Frontal cortex (tissue), 4 donors: ENCODE results near the gene PSMA2. TPM values are rescaled to one million over a fixed set of nuclear protein-coding genes. Genes with fewer than 3 reads are reported as not detected.

Experiments
- DNase-seq, 2 donors: peaks; one replicate each; pipeline ENCODE4 v3.0.0; 2012; ENCODE audit warnings: low spot score in 2 of 2
- FAIRE-seq: peaks from 2 replicates; lab custom pipeline; 2012; peaks lifted over from hg19 to GRCh38; lab: Jason Lieb, UNC
- total RNA-seq: library from RNA; depleted of rRNA; stranded (reverse); fragments of >200 nt; gene quantifications from one replicate; pipeline ENCODE4 v1.2.3, GENCODE V29; 2014
- donor health status: control.
- donor health status: control.
- donor health status: control.

PSMA2 gene
- total RNA-seq, 1 donor from 2014 or later: 57.9 TPM

DNA sequence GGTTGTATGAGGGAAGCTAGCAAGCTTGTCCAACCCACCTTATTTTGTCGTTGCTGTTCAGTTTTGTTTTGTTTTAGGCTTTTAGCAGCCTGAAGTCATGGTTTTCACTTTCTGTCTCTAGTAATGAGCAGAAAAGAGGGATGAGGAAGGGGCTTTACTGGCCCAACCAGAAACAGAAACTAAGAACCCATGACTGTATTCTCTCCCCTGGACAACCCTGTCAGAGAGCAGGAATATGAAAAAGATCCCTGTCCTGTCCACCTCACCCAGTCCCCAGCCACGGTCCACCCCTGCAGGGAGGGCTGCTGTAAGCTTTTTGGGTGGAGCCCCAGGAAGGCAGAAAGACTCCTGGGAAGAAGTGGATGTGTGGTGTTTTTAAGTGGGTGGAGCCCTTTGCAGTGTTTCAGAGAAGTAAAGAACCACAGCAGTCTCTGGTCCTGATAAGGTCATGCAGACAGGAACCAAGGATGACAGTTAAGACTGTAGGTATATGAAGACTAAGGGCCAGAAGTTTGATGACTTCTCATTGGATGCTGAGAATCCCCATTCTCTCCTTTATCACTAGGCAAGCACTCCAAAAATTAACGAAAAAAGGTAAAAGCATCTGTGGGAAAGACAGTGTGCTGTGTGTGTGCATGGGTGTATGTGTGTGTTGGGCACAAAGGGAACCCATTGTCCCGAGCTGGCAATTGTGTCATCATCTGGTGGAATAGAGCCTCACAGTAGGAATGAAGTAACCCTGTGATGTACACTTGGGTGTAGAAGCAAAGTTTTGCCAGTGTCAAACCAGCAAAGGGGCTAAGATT lies 14.1 kb upstream of the PSMA2 start:
- FAIRE-seq (no peak), DNase-seq (no peak)

DNA sequence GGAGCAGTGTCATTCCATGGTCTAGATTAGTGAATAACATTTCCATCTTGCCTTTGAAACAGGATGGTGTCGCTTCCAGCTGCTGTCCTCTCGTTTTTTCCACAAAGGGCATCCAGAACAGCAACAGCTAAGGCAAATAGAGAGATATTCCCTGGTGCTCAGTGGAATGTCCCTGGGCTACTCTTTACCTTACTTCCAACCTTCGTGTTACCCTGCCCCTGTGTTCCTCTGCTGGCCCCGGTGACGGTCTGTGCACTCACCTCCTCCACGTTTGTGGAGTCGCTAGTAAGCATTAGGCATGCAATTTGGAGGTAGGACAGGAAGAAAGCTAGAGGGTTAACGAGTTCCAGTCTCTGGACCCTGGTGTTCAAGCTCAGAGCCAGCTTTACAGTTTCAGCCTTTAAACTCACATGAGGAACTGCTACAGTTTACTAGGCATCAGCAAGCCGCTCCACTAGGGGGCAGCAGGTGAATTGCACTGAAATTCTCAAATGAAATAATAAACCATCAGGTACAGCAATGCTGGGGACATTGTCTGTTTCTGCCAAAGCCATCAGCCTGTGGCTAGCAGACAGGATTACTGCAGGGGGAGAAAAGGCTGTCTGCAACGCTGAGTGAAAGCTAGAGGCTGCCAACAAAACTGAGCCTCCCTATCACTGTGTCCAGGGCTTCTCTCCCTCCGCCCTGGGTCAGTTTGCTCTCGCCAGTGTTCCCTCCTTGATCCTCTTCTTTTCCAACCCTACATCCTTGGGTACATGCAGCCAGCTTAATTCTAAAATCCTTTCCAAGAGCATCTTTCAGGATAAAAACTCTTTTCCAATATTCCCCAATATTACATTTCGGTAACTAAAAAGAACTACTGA lies 9.2 kb upstream of the PSMA2 start:
- DNase-seq (peak in 1 of 2 donors; percentile 56), FAIRE-seq (no peak)

DNA sequence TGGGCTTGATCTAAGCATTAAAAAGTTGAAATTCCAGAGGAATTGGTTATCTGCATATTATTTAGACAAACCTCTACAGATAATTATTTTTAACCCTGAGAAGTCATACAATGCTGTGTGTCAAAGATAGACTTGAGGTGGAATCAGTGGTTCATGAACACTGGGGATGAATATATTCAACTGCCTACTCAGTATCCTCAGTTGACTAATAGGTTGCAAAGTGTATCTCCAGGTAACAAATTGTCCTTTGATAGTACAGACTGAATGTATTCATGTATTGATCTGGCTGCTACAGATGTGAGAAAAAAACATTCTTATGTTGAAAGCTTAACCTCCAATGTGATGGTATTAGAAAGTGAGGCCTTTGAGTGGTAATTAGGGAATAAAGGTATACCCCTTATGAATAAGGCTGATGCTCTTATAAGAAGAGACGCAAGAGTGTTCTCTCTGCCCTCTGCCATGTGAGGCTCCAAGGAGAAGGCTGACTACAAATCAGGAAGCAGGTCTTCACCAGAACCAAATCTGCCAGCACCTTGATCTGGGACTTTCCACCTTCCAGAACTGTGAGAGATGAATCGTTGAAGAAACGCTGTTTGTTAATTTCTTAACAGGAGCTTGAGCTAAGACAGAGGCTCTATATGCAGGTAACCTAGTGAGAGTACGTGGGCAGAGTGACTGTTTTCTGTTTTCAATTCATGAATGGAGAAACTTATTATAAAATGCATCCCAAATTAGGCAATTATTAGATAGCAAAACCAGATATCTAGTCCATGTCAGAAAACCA lies 7.7 kb upstream of the PSMA2 start:
- FAIRE-seq (no peak), DNase-seq (no peak)

DNA sequence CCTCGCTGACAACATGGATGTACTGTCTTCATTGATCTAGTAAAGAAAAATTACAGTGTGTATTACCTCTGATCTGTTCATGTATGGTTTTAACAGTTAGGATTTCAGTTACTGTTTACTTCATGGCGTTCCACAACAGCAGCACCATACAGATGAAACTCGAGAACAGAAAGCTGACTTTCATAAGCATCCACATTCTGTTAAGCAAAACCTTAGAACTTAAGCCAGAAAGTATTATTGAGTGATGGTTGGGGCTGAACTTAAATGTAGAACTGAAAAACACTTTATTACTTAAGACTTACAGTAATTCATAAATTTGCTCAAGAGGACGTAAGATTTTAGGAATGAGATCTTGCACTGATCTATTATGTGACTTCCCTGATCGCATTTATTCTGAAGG lies 3.9 kb upstream of the PSMA2 start:
- FAIRE-seq: no peak

DNA sequence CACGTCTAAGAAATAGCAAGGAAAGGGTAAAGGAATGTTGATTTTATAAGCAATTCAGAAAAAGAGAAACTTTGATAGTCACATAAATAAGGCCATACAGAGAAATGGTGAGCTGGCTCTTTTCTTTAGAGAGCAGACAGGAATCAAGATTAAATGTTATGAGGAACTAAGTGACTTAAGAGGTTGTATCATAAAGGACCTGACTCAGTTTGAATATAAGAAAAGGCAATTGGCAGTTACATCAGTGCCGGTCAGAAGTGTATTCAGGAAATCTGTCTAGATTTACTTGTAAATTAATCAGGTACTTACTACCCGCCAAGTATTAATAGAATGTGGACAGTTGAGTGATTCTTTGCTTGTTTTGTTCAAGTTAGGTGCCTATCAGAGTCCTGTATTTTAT lies 2.3 kb upstream of the PSMA2 start:
- no peak for FAIRE-seq
- no peak for DNase-seq

More for the DNA sequence above, 3.9 kb upstream of the PSMA2 start:
- DNase-seq: no peak

DNA sequence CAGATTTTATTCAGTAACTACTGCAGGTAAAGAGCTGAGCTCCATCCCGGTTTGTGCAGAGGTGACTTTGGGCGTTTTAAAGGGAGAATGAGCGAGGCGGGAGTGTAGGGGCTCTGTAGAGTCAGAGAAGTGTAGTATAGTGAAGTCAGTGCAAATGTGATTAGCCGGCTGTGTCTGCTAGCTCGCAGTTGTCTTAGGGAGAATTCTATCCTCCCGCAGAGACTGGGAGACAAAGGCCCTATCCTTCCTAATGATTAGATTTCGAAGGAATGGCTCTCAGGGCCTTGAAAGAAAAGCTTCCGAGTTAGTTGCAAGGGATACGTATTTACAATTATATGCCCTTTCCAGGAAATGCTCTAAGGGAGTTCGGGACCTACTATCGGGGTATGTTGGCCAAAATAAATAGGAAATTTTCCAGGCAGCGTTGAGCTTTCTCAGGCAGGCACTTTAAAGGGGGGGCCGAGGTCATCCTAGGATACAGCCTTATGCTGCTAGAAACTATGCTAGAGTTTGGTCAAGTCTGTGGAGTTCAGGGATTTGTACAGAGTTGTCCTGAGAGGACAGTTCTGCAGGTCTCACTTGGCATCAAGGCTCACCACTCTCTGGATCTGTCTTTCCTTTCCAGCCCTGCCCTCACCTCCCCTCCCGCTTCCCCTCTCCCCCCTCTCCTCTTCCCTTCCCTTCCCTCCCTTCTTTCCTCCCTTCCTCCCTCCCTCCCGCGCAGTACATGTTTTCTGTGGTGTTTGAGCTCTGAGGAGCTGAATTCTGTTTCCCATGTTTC lies 1.0 kb upstream of the PSMA2 start:
- DNase-seq (no peak), FAIRE-seq (no peak)

DNA sequence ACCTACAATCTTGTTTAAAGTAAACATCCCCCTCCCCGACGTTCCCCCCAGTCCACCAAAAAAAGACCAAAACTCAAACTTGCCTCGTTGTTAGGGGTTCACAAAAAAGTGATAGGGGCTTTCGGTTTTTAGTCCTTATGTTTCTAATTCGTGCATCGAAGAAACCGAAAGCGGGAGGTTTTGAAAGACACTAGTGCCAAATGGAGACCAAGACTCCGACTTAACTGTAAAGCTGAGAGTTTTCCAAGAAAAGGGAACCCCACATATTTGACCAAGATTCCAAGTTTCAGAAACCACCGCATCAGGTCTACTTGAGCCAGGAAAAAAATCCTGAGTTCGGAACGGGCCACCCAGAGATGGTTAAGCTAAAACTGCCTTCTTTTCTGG lies 534 bp downstream of the PSMA2 start:
- FAIRE-seq: no peak
- DNase-seq: no peak

DNA sequence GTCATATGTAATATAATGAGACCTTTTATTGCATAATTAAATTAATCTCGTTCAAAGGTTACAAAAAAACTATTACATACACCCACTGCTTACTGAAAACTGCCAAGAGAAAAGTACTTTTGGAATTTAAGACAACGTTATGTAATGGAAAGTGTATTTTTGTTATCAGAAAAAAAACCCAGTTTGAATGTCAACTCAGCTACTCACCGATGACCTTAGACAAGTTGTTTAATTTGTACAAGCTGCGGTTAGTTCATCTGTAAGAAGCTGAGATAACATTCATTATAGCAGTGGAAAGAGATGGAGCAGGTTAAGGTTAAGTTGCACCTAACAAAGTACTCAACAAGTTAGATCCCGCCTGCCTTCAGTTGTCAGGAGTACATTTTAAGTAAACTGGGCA lies 1.1 kb downstream of the PSMA2 start:
- FAIRE-seq (no peak), DNase-seq (no peak)

DNA sequence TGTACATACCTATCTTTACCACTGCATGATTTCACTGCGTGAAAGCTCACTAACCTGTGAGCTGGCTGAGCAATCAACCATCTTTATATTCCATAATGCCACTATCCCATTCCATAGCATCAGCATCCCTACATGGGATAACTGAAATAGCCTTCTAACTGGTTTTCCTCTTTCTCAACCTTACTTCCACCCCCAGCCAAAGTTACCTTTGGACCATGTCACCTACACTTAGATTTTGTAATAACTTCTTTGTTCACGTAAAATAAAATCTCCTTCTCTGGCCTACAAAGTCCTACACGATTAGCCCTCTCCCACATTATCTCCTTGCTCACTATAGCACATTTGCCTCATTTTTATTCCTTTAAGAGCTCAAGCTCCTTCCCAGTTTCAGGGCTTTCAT lies 2.5 kb downstream of the PSMA2 start:
- DNase-seq: no peak
- no peak for FAIRE-seq

DNA sequence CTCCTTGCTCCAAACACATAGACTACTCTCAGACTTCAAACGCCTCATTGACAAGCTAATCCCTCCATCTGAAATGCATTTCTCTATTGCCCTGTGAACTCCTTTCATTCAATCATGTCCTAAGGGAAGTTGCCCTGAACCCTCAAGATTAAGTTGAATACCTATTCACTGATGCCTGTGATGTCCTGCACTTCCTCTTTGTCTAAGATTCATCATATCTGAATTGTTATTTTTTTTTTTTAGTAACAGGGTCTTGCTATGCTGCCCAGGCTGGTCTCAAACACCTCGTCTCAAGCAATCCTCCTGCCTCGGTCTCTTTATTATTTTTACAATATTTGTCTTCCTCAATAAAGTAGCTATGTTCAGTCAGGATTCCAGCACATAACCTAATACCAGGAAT lies 3.2 kb downstream of the PSMA2 start:
- DNase-seq: no peak
- FAIRE-seq: no peak

DNA sequence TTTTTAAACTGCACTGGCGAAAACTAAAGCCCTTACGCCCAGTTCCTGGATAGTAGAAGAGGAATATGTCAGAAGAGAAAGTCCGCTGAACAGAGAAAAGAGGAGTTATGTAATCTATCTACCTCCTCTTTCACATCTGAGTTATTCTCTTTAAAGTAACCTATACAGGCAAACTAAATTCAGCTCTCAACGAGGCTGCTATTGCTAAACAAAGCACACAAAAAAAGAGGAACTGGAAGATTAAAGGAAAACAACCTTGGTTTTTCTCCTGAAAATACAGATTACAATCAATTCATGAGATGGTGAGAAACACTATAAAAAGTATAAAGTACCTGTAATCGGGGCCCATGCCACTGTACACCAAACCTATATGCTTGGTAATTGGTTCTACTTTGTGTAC lies 5.8 kb downstream of the PSMA2 start:
- no peak for FAIRE-seq
- DNase-seq: no peak

DNA sequence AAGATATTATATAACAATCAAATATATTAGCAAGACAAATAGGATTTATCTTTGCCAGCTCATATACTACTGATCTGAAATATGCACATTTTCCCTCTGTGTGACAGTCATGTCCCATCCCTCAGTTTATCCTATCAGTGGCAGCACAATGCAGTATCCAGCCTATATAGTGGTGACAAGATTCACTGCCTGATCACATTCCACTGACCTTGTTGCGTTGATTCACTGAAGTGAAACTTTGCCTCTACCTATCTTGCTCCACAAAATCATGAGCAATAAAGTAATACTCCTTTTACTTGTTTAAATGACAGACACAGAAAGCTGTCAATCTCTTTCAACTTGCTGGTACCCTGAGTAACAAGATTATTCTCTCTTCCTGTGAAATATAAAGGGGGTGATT lies 6.3 kb downstream of the PSMA2 start:
- DNase-seq (no peak), FAIRE-seq (no peak)

DNA sequence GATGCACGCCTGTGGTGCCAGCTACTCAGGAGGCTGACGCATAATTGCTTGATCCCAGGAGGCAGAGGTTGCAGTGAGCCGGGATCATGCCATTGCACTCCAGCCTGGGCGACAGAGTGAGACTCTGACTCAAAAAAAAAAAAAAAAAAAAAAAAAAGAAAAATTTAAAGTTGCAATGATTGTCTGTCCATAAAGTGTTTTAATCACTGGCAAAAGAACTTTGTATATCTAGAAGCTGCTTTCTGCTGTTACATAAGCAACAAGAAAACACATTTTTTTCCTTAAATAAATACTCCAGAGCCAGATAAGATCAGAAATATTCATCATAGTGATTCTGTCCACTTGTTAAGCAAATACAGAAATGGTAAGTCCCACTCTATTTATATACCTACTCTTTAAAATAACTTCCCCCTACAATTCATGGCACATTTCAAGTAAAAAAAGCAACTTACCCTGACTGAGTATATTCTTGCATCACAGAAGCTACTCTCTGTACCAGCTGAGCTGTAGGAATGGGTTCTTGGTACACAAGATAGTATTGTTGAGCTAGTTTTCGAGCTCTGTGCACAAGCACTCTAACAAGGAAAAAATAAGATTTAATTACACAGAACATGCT lies 7.6 kb downstream of the PSMA2 start:
- FAIRE-seq (no peak), DNase-seq (no peak)

DNA sequence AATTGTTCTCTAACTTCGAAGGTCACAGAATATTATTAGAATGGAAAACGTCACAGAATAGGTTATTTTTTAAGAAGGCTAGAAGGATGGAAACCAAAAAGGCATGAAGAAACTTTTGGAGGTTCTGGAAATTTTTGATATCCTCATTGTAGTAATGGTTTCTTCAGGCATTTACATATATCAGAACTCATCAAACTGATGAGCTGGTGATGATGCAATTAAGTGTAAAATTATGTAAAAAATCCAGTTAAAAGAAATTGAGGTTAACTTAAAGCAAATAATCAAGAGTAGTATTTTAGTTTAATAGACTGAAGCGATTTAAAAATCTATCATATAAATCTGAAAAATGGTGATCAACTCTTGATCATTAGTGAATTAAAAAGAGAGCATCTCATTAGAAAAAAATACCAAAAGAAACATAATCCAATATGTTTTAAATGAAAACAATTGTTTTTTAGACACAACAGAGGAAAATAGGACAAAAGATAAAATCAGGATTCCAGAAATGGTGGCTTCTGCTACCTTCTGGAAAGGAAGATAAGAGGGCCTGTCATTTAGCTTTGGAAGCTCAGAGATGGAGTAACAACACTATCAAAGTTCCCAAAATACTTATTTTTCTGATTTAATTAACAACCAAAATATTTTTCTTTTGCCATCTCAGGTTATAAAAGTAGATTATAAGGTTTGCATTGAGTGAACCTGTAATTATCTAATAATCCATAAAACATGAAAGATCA lies 9.8 kb downstream of the PSMA2 start:
- FAIRE-seq (no peak), DNase-seq (no peak)

DNA sequence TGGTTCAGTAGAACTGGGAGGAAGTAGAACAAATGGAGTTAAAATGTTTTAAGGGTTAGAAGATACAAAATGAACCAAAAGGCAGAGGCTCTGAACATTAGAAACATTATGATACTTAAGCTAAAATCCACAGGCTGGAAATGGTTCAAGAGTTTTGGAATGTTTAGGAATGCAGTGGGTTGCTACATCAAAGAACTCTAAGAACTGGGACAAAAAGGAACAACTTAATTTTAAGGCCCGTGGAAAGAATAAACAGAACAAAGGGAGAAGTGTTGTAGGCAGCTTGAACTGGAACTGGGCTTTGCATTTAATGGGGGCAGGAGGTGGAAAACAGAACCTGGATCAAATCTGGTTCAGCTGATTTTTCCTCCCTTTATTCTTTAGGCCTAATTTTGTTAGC lies 16.6 kb downstream of the PSMA2 start:
- no peak for FAIRE-seq

DNA sequence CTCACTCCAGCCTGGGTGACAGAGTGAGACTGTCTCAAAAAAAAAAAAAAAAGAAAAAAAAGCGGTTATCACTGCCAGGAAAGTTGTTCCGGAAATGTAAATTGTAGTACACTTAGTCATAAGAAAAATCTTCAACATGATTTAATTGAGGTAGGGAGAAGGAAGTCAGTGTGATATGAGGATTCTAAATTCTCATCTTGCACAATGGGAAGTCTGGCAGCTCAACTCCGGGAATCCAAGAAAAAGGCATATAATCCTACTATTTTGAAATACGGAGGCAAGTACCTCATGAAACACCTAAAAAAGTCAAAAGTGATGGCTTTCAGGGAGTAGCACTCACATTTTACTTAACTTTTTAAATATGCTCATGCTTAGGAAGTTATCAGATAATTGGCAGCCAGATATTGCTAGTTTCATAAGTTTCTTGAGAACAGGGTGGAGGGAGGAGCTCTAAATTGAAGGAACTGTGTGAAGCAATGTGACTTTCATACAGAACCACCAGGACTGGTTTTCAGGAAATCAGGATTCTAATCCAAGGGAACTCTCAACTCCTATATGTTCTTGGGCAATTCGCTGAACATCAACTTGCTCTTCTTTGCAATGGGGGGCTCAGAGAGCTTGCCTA lies 17.4 kb downstream of the PSMA2 start:
- FAIRE-seq (no peak), DNase-seq (no peak)

More for the DNA sequence above, 16.6 kb downstream of the PSMA2 start:
- DNase-seq: no peak

DNA sequence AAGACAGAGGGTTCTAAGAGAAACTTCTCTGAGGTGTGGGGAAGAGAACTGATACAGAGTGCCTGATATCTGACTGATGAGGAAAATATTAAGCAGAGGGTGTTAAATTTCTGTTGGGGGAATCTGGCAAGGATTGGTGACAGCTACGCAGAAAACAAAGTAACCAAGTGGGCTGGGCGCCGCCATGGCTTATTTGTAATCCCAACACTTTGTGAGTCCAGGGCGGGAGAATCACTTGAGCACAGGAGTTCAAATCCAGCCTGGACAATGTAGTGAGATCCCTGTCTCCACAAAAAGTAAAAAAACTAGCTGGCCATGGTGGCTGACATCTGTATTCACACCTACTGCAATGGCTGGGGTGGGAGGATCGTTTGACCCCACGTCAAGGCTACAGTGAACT lies 18.0 kb downstream of the PSMA2 start:
- FAIRE-seq: no peak
- DNase-seq: no peak

DNA sequence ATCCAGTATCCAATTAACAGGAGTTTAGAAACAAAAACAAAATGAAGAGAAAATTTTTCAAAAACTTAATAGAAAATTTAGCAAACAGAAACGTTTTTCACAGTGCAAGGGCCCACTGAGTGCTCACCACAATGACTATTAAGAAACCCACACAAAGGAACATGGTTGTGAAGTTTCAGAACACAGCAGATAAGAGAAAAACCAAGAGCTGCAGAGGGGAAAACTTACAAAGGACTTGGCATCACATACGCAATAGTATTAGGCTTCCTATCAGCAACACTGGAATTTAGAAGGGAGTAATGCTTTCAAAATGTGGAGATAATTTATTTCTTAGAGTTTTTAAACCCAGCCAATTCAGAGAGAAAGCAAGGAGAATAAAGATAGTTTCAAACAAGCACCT lies 18.4 kb downstream of the PSMA2 start:
- no peak for DNase-seq
- no peak for FAIRE-seq
